Measurements from ENCODE around the gene STAB2.

- TF ChIP-seq, protein P1, sequence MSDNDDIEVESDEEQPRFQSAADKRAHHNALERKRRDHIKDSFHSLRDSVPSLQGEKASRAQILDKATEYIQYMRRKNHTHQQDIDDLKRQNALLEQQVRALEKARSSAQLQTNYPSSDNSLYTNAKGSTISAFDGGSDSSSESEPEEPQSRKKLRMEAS (IDR thresholded peaks at IDR 0.05): no peak
- TF ChIP-seq CTCF (IDR thresholded peaks at IDR 0.05; ENCODE audit: low read depth, low read length, missing input control): no peak
Measured at GRCh38 chr12:103687253-103687652, 100.2 kb downstream of the STAB2 start.

Measured in liver (tissue), 2 donors.